Measurements from ENCODE around the gene FOXP1.

DNA sequence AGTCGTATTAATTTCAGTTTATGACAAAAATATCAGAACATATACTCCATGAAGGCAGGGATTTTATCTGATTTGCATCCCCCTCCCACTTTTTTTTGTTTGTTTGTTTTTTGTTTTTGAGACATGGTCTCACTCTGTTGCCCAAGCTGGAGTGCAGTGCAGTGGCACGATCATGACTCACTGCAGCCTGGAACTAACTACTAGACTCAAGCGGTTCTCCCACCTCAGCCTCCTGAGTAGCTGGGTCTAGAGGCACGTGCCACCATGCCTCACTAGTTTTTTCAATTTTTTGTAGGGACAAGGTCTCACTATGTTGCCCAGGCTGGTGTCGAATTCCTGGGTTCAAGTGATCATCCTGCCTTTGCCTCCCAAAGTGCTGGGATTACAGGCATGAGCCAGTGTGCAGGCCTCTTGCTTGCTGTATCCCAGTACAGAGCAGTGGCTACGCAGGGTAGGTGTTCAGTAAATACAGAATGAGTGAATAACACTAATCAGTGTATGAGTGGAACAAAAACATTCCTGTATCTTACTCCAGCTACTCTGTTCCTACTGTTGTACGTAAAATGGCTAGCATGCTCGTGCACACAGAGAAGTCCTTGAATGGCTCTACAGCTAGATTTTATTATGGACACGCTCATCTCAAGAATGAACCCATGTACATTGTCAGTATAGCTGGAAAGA is 272.4 kb downstream of the FOXP1 start:
- TF ChIP-seq CTCF (conservative IDR thresholded peaks at IDR 0.05 in 1 of 2, IDR thresholded peaks at IDR 0.05 in 1 of 2; ENCODE audit: extremely low read depth in 1 of 2, insufficient read depth in 1 of 2, low read depth in 1 of 2, low read length in 2 of 2), result no peak
- no peak for TF ChIP-seq EZH2 (IDR thresholded peaks at IDR 0.05; ENCODE audit: borderline replicate concordance, low read length)

Measured in mammary epithelial cell (primary cell).